Omental fat pad (tissue), 4 donors: Measurements from ENCODE around the gene DCAF5. TPM values are rescaled to one million over a fixed set of nuclear protein-coding genes. Genes with fewer than 3 reads are reported as not detected.
"Not testable (repeated sequence)": the region's sequence is repeated elsewhere in the genome, so short reads cannot be mapped to it uniquely, and the experiment has no call there.

ENCODE experiments used
- ATAC-seq: fragments of 150-250 bp; one replicate; pipeline ENCODE4 v1.9.1; 2016; ENCODE audit warnings: mild to moderate bottlenecking, moderate library complexity; ENCODE audit not compliant: low FRiP score
- DNase-seq: peaks from one replicate; pipeline ENCODE4 v3.0.0-alpha.2; 2019; ENCODE audit warnings: low spot score
- total RNA-seq, 4 donors: library from RNA; depleted of rRNA; stranded (reverse); fragments of >200 nt; gene quantifications; one replicate each; pipeline ENCODE4 v1.1.0, GENCODE V29; 2016
- TF ChIP-seq, protein P1 (sequence below), 3 donors: fragments of 450-650 bp; IDR thresholded peaks; one replicate each; pipeline ENCODE4 v1.5.1; 2016 to 2017; ENCODE audit warnings: antibody characterized with exemption in 3 of 3, mild to moderate bottlenecking in 3 of 3, moderate library complexity in 2 of 3

DCAF5 gene
- total RNA-seq, 4 donors from 2014 or later, result 30.4 to 58.1 (median 38.0) TPM

GRCh38 chr14:69086537-69086936, 66.4 kb downstream of the DCAF5 start:
- DNase-seq, result no peak
- TF ChIP-seq, protein P1, sequence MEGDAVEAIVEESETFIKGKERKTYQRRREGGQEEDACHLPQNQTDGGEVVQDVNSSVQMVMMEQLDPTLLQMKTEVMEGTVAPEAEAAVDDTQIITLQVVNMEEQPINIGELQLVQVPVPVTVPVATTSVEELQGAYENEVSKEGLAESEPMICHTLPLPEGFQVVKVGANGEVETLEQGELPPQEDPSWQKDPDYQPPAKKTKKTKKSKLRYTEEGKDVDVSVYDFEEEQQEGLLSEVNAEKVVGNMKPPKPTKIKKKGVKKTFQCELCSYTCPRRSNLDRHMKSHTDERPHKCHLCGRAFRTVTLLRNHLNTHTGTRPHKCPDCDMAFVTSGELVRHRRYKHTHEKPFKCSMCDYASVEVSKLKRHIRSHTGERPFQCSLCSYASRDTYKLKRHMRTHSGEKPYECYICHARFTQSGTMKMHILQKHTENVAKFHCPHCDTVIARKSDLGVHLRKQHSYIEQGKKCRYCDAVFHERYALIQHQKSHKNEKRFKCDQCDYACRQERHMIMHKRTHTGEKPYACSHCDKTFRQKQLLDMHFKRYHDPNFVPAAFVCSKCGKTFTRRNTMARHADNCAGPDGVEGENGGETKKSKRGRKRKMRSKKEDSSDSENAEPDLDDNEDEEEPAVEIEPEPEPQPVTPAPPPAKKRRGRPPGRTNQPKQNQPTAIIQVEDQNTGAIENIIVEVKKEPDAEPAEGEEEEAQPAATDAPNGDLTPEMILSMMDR (IDR thresholded peaks at IDR 0.05), result no peak
- peak; percentile 5 for ATAC-seq

DNA sequence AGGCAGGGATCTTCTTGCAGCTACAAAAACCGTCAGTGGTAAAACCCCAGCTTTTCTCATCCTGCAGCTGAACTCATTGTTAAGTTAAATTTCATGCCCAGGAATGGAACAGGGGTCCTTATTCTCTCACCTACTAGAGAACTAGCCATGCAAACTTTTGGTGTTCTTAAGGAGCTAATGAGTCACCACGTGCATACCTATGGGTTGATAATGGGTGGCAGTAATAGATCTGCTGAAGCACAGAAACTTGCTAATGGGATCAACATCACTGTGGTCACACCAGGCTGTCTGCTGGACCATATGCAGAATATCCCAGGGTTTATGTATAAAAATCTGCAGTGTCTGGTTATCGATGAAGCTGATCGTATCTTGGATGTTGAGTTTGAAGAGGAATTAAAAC, 68.9 kb downstream of the DCAF5 start:
- DNase-seq, result no peak
- no peak for ATAC-seq
- TF ChIP-seq, protein P1 (IDR thresholded peaks at IDR 0.05), result no peak

GRCh38 chr14:69083181-69083580, 69.7 kb downstream of the DCAF5 start:
- no peak for ATAC-seq
- TF ChIP-seq, protein P1 (IDR thresholded peaks at IDR 0.05), result no peak
- no peak for DNase-seq

GRCh38 chr14:69081271-69081670, 71.6 kb downstream of the DCAF5 start:
- no peak for ATAC-seq
- DNase-seq, result no peak

DNA sequence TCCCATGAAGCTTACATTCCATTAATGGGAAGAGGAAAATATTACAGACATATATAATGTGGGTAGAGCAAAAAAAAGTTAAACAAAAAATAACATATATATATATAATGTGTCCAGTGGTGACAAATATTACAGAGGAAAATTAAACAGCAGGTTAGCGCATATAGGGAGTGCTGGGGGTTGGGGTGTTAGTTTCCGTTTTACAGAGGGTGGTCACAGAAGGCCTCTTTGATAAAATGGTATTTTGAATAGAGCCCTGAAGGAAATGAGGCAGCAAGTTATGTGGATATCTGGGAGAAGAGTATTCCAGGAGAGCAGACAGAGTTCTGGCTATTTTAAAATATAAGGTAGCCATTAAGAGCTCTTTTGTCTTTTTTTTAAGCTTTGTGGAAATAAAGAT, 73.2 kb downstream of the DCAF5 start:
- no peak for DNase-seq
- TF ChIP-seq, protein P1 (IDR thresholded peaks at IDR 0.05), result no peak
- no peak for ATAC-seq

More at GRCh38 chr14:69081271-69081670, 71.6 kb downstream of the DCAF5 start:
- TF ChIP-seq, protein P1 (IDR thresholded peaks at IDR 0.05), result no peak

GRCh38 chr14:69079188-69079742, 73.7 kb downstream of the DCAF5 start:
- no peak for DNase-seq
- ATAC-seq, result peak; percentile 67
- TF ChIP-seq, protein P1 (IDR thresholded peaks at IDR 0.05), result no peak

GRCh38 chr14:69077841-69078240, 75.1 kb downstream of the DCAF5 start:
- ATAC-seq, result no peak
- DNase-seq, result no peak
- TF ChIP-seq, protein P1 (IDR thresholded peaks at IDR 0.05), result no peak

DNA sequence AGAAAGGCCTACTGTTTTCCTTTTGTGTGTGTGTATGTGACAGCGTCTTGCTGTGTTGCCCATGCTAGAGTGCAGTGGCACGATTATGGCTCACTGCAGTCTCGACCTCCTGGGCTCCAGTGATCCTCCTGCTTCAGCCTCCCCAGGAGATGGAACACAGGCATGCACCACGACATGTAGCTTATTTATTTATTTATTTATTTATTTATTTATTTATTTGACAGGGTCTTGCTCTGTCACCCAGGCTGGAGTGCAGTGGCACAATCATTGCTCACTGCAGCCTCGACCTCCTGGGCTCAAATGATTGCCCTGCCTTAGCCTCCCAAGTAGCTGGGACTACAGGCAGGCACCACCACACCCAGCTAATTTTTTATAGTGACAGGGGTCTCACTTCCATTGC, 75.7 kb downstream of the DCAF5 start:
- ATAC-seq, DNase-seq: not testable (repeated sequence)
